SU-DHL-6 (cell line): ENCODE data around the gene MOV10.
A peak's percentile ranks its signal among the peaks of the same experiment; 100 is the strongest.

Experiments used
- H2AFZ ChIP-seq: fragments of 200-600 bp; sonication (generic); 2 replicates; pipeline ENCODE4 v1.6.1; 2014; ENCODE audit warnings: low read depth, mild to moderate bottlenecking, moderate library complexity, mixed read lengths, antibody characterized with exemption, low read length; ENCODE audit not compliant: severe bottlenecking
- H3F3A ChIP-seq: fragments of 200-600 bp; shearing (Covaris generic); 2 replicates; pipeline ENCODE4 v1.6.0; 2016; ENCODE audit warnings: antibody characterized with exemption, mild to moderate bottlenecking; ENCODE audit not compliant: insufficient read depth
- H3K27ac ChIP-seq: fragments of 200-600 bp; sonication (generic); 2 replicates; pipeline ENCODE4 v1.5.1; 2016; ENCODE audit warnings: low read depth, mild to moderate bottlenecking, low read length, moderate library complexity, mixed read lengths
- H3K27me3 ChIP-seq: fragments of 200-600 bp; sonication (generic), shearing (Covaris generic); 2 replicates; pipeline ENCODE4 v1.6.0; 2014; ENCODE audit warnings: mild to moderate bottlenecking, low read length
- H3K36me3 ChIP-seq: fragments of 200-600 bp; sonication (generic); 2 replicates; pipeline ENCODE4 v1.6.1; 2014; ENCODE audit warnings: mild to moderate bottlenecking, low read length, mixed read lengths
- H3K4me2 ChIP-seq: fragments of 300-600, 200-600 bp; shearing (Covaris generic), sonication (generic); 2 replicates; pipeline ENCODE4 v1.6.0; 2014; ENCODE audit warnings: low read length, low read depth, mild to moderate bottlenecking; ENCODE audit not compliant: poor library complexity, severe bottlenecking
- H3K4me3 ChIP-seq: fragments of 200-600 bp; sonication (generic); 2 replicates; pipeline ENCODE4 v1.5.1; 2014; ENCODE audit warnings: antibody characterized with exemption, low read length, mild to moderate bottlenecking, mixed read lengths; ENCODE audit not compliant: insufficient read depth, poor library complexity, severe bottlenecking
- H3K79me2 ChIP-seq: fragments of 200-600 bp; sonication (generic); 2 replicates; pipeline ENCODE4 v1.6.1; 2014; ENCODE audit warnings: mild to moderate bottlenecking, low read length, moderate library complexity; ENCODE audit not compliant: insufficient read depth
- H3K9ac ChIP-seq: fragments of 200-600 bp; sonication (generic); 2 replicates; pipeline ENCODE4 v1.7.0; 2014; ENCODE audit warnings: mild to moderate bottlenecking, low read length
- H3K9me2 ChIP-seq: fragments of 200-600 bp; sonication (generic); replicated peaks from 2 replicates; pipeline ENCODE4 v1.6.1; 2014; ENCODE audit warnings: low read length; ENCODE audit not compliant: insufficient read depth
- H3K9me3 ChIP-seq: fragments of 200-600 bp; sonication (generic); 2 replicates; pipeline ENCODE4 v1.6.1; 2014; ENCODE audit warnings: low read length, mixed read lengths; ENCODE audit not compliant: insufficient read depth
- H4K20me1 ChIP-seq: fragments of 200-600 bp; sonication (generic); 2 replicates; pipeline ENCODE4 v1.6.1; 2014; ENCODE audit warnings: low read depth, mild to moderate bottlenecking, antibody characterized with exemption, low read length, moderate library complexity, mixed read lengths
- CTCF ChIP-seq: fragments of 200-600 bp; sonication (generic); IDR thresholded peaks from one replicate; pipeline ENCODE4 v1.5.1; 2017; ENCODE audit warnings: antibody characterized with exemption, mild to moderate bottlenecking, low read length, moderate library complexity; ENCODE audit not compliant: insufficient read depth, poor library complexity, severe bottlenecking
- EZH2phosphoT487 ChIP-seq: fragments of 200-600 bp; sonication (generic), shearing (Covaris generic); conservative IDR thresholded peaks from 2 replicates; pipeline ENCODE4 v1.6.1; 2018; ENCODE audit warnings: mild to moderate bottlenecking, antibody characterized with exemption, low read length, moderate library complexity, mixed read lengths

Gene MOV10

GRCh38 chr1:112672842-112673241, 1.6 kb upstream of the MOV10 start:
- Histone ChIP-seq H3K27ac (no peak overlapping the region), H2AFZ (no peak overlapping the region), H3K9me3 (no peaks in the 10 kb centered on the region), H3K9ac (no peak overlapping the region), H3K36me3 (peaks cover 26% of the 10 kb centered on the region), H3K9me2 (no peaks in the 10 kb centered on the region), H3K79me2 (no peaks in the 10 kb centered on the region), H3K4me3 (no peak overlapping the region), H3K27me3 (no peaks in the 10 kb centered on the region), H4K20me1 (no peaks in the 10 kb centered on the region), H3F3A (peaks cover 31% of the 10 kb centered on the region), H3K4me2 (no peak overlapping the region)
- TF ChIP-seq CTCF (no peak), EZH2phosphoT487 (no peak)

- peaks cover 31% of the 10 kb centered on the region for H3F3A ChIP-seq
- no peaks in the 10 kb centered on the region for H3K9me3 ChIP-seq
- H3K9ac ChIP-seq = peak overlapping the region; percentile 55
- H3K4me2 ChIP-seq = peak overlapping the region; percentile 69
- no peaks in the 10 kb centered on the region for H3K79me2 ChIP-seq
- peak; percentile 28 for TF ChIP-seq CTCF
- TF ChIP-seq EZH2phosphoT487 = no peak
- H4K20me1 ChIP-seq = no peaks in the 10 kb centered on the region
- no peak overlapping the region for H3K27ac ChIP-seq
- H3K27me3 ChIP-seq = no peaks in the 10 kb centered on the region
- no peak overlapping the region for H2AFZ ChIP-seq
- peak overlapping the region; percentile 48 for H3K4me3 ChIP-seq
- peaks cover 22% of the 10 kb centered on the region; the same call in 1 of the 2 replicates for H3K36me3 ChIP-seq
- H3K9me2 ChIP-seq = no peaks in the 10 kb centered on the region
Observed at GRCh38 chr1:112673592-112674439, 643 bp upstream of the MOV10 start.

- H2AFZ ChIP-seq = peak overlapping the region; percentile 40
Observed at GRCh38 chr1:112674986-112675727, 698 bp downstream of the MOV10 start.

More at GRCh38 chr1:112674986-112675727, 698 bp downstream of the MOV10 start:
- Histone ChIP-seq H3K27me3 (no peaks in the 10 kb centered on the region), H3K4me2 (peak overlapping the region; percentile 69), H3K4me3 (peak overlapping the region; percentile 48), H3K36me3 (peaks cover 13% of the 10 kb centered on the region; the same call in 1 of the 2 replicates), H3K79me2 (no peaks in the 10 kb centered on the region), H3K9me3 (no peaks in the 10 kb centered on the region), H3F3A (peaks cover 27% of the 10 kb centered on the region), H3K9ac (peak overlapping the region; percentile 55), H3K9me2 (no peaks in the 10 kb centered on the region), H3K27ac (no peak overlapping the region), H4K20me1 (no peaks in the 10 kb centered on the region)
- TF ChIP-seq EZH2phosphoT487 (no peak), CTCF (no peak)
